ENCODE results near the gene CDC14B. TPM values are rescaled to one million over a fixed set of nuclear protein-coding genes. Genes with fewer than 3 reads are reported as not detected.

The CDC14B gene
- total RNA-seq, 1 experiment from 2014 or later = 57.1 TPM

- TF ChIP-seq ERG (CRISPR knock-in tag; IDR thresholded peaks at IDR 0.05) = no peak
Measured at GRCh38 chr9:96665789-96666188, 46.1 kb upstream of the CDC14B start (continued).

GRCh38 chr9:96663506-96664120 lies 44.0 kb upstream of the CDC14B start:
- Mint-ChIP-seq H3K27me3 (ENCODE audit: low read depth) (no peaks in the 10 kb centered on the region), H3K9me3 (no peaks in the 10 kb centered on the region), H3K4me3 (no peak overlapping the region), H3K27ac (0 out of 2 replicates have a peak overlapping the region, but pooled peaks have one; percentile 74), H3K4me1 (no peaks in the 10 kb centered on the region), H3K36me3 (no peaks in the 10 kb centered on the region)
- POLR2A ChIA-PET = no interaction called here
- DNase-seq (ENCODE audit: low spot score) (no peak), ATAC-seq (no peak)
- TF ChIP-seq SMAD3 (CRISPR knock-in tag; IDR thresholded peaks at IDR 0.05; ENCODE audit: borderline replicate concordance) (no peak), ZNF512 (CRISPR knock-in tag; IDR thresholded peaks at IDR 0.05; ENCODE audit: borderline replicate concordance) (no peak), ZNF416 (CRISPR knock-in tag; IDR thresholded peaks at IDR 0.05) (no peak), ETV6 (CRISPR knock-in tag; IDR thresholded peaks at IDR 0.05) (no peak), ZNF121 (CRISPR knock-in tag; IDR thresholded peaks at IDR 0.05) (no peak), USF2 (CRISPR knock-in tag; IDR thresholded peaks at IDR 0.05) (no peak), KAT7 (CRISPR knock-in tag; IDR thresholded peaks at IDR 0.05; ENCODE audit: borderline replicate concordance) (no peak), ZNF671 (CRISPR knock-in tag; IDR thresholded peaks at IDR 0.05) (no peak), HMGXB4 (CRISPR knock-in tag; IDR thresholded peaks at IDR 0.05) (no peak), FOXJ3 (CRISPR knock-in tag; IDR thresholded peaks at IDR 0.05; ENCODE audit: borderline replicate concordance) (no peak), USF1 (CRISPR knock-in tag; IDR thresholded peaks at IDR 0.05) (no peak)
- CTCF ChIA-PET = interaction anchor here (0.7 to 1.4 kb wide), 2 partner anchors 45 to 457 kb away, joined by 3 to 4 read pairs; no protein-coding TSS in a partner anchor

GRCh38 chr9:96661711-96662110 lies 42.1 kb upstream of the CDC14B start:
- Mint-ChIP-seq H3K27me3 (ENCODE audit: low read depth) (peaks cover 5% of the 10 kb centered on the region), H3K27ac (no peak overlapping the region), H3K4me1 (no peaks in the 10 kb centered on the region), H3K36me3 (no peaks in the 10 kb centered on the region), H3K9me3 (no peaks in the 10 kb centered on the region), H3K4me3 (no peak overlapping the region)
- ChIA-PET POLR2A (interaction anchor here (0.6 kb wide), 1 partner anchor 31 kb away, joined by 4 read pairs; no protein-coding TSS in a partner anchor), CTCF (no interaction called here)
- DNase-seq (ENCODE audit: low spot score) (no peak), ATAC-seq (no peak; the same call in 1 of the 2 replicates)
- TF ChIP-seq RORB (CRISPR knock-in tag; IDR thresholded peaks at IDR 0.05) (no peak), FOXP1 (CRISPR knock-in tag; IDR thresholded peaks at IDR 0.05; ENCODE audit: borderline replicate concordance) (no peak), USF1 (CRISPR knock-in tag; IDR thresholded peaks at IDR 0.05) (no peak), ETV6 (CRISPR knock-in tag; IDR thresholded peaks at IDR 0.05) (no peak)
